Measurements from ENCODE around the gene PLPPR1. TPM values are rescaled to one million over a fixed set of nuclear protein-coding genes. Genes with fewer than 3 reads are reported as not detected.

PLPPR1 gene
- total RNA-seq, 1 donor from 2014 or later: not detected

DNA sequence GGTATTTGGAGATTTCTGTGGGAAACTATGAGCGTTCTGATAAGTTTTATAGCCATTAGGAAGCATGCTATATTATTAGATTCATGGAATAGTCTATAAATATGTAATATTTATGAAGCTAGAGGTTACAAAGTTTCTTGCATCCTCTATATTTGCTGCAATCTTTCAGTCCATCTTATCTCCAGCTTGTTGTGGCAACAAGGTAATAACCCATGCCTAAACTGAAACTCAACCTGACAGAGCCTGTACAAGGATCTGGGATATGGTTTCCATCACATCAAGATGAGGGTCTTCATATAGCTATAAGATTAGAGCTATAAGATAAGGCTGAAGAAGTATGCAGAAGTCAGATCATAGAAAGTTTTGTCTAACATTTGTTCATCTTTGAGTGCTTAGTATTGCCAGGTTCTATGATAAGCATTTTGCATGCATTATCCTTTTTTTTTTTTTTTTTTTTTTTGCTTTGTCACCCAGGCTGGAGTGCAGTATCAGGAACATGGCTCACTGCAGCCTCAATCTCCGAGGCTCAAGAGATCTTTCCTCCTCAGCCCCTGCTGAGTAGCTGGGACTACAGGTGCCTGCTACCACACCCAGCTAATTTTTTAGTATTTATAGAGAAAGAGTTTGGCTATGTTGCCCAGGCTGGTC lies 341.5 kb downstream of the PLPPR1 start:
- no peak for TF ChIP-seq CTCF (IDR thresholded peaks at IDR 0.05)
- Histone ChIP-seq H3K27me3 (no peaks in the 10 kb centered on the region), H3K9me3 (no peaks in the 10 kb centered on the region), H3K4me1 (no peaks in the 10 kb centered on the region), H3K4me3 (no peak overlapping the region), H3K27ac (no peak overlapping the region), H3K36me3 (no peaks in the 10 kb centered on the region)
- DNase-seq (ENCODE audit: low spot score in 2 of 2): no peak
- intact Hi-C loops (cut with DNase I): no loop called here

DNA sequence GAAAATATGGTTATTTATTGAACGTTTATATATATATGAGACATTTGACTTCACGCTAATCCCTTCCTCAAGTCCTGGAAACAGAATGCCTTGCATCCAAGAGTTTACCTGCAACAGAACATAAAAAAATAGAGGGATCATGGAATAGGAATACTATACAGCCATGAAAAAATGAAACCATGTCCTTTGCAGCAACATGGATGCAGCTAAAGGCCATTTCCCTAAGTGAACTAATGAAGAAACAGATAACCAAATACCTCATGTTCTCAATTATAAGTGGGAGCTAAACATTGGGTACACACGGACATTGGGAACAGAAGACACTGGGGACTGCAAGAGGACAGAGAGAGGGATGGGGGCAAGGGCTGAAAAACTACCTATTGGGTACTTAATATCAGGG lies 343.3 kb downstream of the PLPPR1 start:
- no peak for TF ChIP-seq CTCF (IDR thresholded peaks at IDR 0.05)
- Histone ChIP-seq H3K4me3 (no peak overlapping the region), H3K9me3 (no peaks in the 10 kb centered on the region), H3K36me3 (no peaks in the 10 kb centered on the region), H3K4me1 (no peaks in the 10 kb centered on the region), H3K27ac (no peak overlapping the region), H3K27me3 (no peaks in the 10 kb centered on the region)
- intact Hi-C loops (cut with DNase I): no loop called here
- DNase-seq (ENCODE audit: low spot score in 2 of 2): no peak

DNA sequence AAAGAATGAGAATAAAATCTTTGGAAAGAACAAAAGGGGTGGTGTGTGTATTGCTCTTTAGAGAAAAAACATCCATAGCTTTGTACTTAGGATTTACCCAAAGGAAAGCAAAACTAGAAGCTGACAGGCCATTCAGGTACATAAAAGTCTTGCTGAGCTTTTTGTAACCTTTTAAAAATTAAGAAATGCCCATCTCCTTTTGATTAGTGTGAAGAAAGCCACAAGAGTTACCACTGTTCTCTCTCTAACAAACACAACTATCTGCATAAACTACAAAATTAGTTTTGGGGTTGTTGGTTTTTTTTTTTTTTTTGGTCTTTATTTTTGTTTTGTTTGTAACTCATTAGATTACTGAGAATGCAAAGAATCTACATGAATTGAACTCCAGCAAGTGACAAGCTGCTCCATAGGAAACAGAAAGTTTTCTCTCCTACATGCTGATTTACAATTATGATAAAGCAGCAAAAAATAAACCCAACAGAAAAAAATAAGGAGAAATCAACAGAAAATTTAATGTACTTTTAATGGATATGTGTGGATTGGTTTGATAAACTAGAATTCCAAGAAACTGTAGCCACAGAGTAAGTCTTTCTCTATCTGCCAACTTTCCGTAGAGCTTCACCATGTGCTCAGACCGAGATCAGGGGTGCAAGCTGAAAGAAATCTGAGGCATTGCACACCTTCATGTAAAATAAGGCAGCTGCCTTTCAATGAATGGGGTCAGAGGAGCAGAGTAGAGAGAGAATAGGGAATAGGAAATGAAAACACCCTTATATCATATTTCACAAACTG lies 344.0 kb downstream of the PLPPR1 start:
- DNase-seq (ENCODE audit: low spot score in 2 of 2): no peak
- Histone ChIP-seq H3K4me1 (no peaks in the 10 kb centered on the region), H3K4me3 (no peak overlapping the region), H3K27ac (no peak overlapping the region), H3K9me3 (peaks cover 0 to 1% of the 10 kb centered on the region in 2 donors), H3K36me3 (no peaks in the 10 kb centered on the region), H3K27me3 (no peaks in the 10 kb centered on the region)
- no peak for TF ChIP-seq CTCF (IDR thresholded peaks at IDR 0.05)
- intact Hi-C loops (cut with DNase I): no loop called here
